NCI-H1092 treated with DMSO at 0.1 percent for 48 hours (cell line): Measurements from ENCODE around the gene PARD3.

ENCODE experiments used
- DNase-seq: peaks from one replicate; lab custom pipeline; 2025; lab: John Stamatoyannopoulos, UW

PARD3 gene

DNA sequence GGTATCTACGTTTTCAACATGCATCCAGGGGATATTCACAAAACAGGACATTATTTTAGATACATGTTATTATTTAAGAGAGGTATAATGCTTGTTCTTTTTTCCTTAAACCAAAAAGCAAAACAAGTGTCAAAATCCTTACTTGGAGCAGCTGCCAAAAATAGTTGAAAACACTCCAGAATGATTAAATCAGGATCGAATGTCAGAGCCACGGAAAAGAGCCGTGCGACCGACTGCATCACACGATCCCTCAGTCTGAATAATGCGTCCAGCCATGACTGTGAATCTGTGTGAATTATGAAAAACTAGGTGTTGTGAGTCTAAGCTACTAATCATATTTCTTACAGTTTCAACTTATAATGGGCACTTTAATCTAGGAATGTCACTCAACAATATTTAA is 126.0 kb downstream of the PARD3 start:
- DNase-seq: peak; percentile 21

- no peak for DNase-seq
These were observed 127.5 kb downstream of the PARD3 start for GRCh38 chr10:34687434-34688210.

DNA sequence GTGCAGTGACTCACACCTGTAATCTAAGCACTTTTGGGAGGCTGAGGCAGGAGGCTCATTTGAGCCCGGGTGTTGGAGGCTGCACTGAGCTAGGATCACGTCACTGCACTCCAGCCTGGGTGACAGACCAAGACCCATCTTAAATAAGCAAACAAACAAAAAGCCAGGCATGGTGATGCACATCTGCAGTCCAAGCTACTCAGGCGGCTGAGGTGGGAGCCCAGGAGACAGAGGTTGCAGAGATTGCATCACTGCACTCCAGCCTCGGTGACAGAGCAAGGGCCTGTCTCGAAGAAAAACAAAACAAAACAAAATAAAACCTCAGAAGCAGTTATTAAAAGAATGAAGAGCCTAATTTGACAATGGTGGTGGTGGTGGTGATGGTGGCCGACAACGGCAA is 132.5 kb downstream of the PARD3 start:
- no peak for DNase-seq

- no peak for DNase-seq
These were observed 133.2 kb downstream of the PARD3 start for GRCh38 chr10:34681933-34682332.

DNA sequence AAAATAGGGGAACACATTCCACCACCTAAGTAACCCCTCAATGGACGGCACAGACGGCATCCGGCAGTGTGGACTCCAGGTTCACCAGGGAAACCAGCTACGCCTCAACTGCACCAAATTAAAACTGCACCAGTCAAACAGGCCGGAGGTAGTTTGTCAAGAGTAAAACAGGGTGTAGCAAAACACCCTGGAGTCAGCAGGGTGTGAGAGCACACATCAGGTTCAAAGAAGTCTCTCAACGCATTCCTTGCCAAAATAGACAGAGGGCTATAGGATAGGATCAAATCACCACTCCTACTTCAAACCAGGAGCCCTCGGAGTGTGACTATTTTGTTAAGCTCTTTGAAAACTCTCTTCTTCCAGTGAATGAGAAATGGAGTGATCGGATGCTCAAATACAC is 135.9 kb downstream of the PARD3 start:
- DNase-seq: no peak

GRCh38 chr10:34677591-34677990 is 137.5 kb downstream of the PARD3 start:
- no peak for DNase-seq

GRCh38 chr10:34677132-34677531 is 138.0 kb downstream of the PARD3 start:
- no peak for DNase-seq

GRCh38 chr10:34674176-34674575 is 140.9 kb downstream of the PARD3 start:
- DNase-seq: no peak

- no peak for DNase-seq
These were observed 145.0 kb downstream of the PARD3 start for GRCh38 chr10:34670081-34670480.

- DNase-seq: no peak
These were observed 146.0 kb downstream of the PARD3 start for GRCh38 chr10:34669079-34669478.

DNA sequence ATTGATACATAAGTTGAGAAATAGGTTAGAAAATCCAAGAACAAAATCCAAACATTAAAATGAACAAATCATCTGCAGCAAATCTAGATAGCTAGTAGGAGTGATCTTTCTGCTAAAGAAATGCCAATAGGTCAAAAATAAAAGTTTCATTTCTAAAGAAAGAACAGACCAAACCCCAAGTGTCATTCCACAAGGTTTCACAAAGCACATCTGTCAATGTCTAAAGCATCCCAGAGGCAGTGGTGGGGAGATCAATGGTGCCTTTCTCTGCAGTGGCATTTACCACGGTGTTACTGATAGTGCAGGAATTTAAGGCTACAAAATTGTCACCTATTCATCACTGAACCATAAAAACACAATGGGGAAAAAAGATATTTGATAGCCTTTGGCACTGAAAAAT is 147.9 kb downstream of the PARD3 start:
- no peak for DNase-seq

- no peak for DNase-seq
These were observed 148.9 kb downstream of the PARD3 start for GRCh38 chr10:34666008-34666704.

GRCh38 chr10:34664706-34665105 is 150.4 kb downstream of the PARD3 start:
- no peak for DNase-seq

DNA sequence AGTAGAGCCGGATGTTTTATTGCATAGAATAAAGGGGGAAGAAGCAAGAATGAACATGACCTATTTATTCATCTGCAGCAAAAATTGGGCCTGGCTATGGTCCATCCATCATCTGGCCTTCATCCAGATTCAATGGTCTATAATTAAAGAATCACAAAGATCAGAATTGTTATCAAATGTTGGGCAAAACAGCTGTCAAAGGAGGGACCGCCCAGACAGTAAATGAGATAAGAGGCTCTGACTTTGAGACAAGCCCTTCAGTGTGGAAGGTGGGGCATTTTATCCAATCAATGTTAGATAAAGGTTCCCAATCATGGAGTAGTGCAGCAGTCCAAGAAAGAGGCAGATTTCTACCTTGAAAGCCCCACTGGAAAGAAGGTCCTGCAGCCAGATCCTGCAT is 153.5 kb downstream of the PARD3 start:
- DNase-seq: peak; percentile 4

- no peak for DNase-seq
These were observed 156.2 kb downstream of the PARD3 start for GRCh38 chr10:34658934-34659333.

GRCh38 chr10:34656661-34657060 is 158.4 kb downstream of the PARD3 start:
- no peak for DNase-seq

DNA sequence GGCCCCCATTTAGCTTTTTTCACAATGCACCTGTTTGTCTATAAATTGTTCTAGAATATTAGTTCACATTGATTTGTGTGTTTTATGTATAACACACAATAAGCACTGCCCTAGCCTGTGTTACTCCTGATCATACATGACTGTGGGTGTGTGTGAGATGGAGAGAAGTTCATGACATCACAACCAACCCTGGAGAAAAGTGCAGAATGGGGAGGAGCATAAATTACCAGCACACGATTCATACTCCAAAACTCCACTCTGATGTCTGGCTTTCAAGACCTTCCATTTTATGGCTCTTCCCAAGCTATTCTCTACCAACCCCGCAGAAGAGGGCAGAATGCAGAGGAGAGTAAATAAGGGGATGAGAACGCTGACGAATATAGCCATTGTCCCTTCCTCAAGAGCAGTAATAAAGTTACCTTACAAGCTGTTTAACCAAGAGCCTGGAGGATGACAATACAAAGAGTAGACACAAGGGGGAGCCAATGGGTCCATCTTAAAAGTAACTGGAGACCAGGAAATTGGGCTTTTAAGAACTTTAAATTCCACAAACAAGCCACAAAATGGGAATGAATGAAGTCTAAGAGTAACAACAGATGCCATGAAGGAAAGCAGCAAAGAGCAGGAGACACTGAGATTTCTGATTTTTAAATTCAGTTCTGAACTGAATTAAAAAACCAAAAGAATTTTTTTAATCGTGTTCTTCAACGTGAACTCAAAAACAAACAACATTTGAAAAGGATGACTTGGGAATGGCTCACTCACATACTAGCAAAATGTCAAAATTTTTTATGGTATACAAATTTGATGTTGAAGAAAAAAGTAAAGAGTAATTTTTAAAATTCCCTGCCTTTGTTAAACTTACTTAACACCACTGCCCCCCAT is 159.6 kb downstream of the PARD3 start:
- DNase-seq: peak; percentile 38

GRCh38 chr10:34654211-34654610 is 160.9 kb downstream of the PARD3 start:
- no peak for DNase-seq

DNA sequence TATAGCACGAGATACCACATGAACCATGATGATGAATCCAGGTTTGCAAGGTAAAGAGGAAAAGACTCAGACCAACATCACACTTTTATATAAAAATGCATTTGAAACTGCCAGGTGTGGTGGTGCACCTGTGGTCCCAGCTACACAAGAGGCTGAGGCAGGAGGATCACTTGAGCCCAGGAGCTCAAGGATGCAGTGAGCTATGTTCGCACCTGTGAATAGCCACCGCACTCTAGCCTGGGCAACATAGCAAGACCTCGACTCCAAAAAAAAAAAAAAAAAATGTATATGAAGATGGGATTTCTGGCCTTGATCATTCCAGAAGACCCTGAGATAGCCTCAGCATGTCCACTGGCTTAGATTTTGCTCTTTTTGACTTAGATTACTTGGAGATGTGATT is 161.6 kb downstream of the PARD3 start:
- DNase-seq: no peak

DNA sequence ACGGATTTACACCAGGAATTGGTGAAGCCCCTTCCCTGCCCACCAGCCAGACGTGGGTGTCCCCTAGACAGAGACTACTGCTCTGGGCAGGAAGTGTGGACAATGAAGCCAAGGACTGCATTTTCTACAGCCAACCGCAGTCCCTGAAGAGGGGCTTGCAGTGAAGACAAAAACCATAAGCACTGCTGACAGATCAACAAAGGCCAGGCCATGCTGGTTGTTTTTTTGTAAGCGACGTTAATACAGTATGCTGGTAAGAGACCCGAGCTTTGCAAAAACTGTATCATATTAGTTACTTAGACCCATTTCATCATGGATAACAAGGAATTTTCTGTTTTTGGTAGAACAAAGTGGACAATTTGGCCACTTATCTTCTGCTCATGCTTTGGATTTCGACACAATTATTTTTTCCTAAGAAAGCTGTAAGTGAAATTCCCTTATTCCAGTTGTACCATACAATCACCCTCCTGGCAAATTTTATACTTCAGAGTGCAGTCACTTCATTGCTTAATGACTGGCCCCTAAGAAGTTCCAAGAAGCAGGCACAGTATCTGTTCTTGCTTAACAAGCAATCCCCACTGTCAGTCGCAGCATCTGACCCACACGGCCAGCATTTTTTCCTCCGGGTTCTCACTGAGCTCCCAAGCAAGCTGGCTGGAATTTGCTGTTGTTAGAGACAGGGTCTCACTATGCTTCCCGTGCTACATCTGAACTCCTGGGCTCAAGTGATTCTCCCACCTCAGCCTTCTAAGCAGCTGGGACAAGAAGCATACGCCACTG is 163.5 kb downstream of the PARD3 start:
- no peak for DNase-seq

GRCh38 chr10:34650156-34650555 is 164.9 kb downstream of the PARD3 start:
- DNase-seq: no peak

DNA sequence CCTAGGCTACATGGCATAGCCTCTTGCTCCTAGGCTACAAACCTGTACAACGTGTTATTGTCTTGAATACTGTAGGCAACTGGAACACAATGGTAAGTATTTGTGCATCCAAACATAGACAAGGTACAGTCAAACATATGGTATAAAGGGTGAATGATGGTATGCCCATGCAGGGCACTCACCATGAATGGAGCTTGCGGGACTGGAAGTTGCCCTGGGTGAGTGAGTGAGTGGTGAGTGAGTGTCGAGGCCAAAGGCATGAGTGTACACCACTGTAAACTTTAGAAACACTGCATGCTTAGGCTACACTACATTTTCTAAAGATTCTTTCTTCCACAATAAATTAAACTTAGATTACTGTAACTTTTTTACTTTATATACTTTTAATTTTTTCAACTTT is 165.7 kb downstream of the PARD3 start:
- no peak for DNase-seq
